ENCODE data around the gene CDKAL1.
"Not testable (repeated sequence)": the region's sequence is repeated elsewhere in the genome, so short reads cannot be mapped to it uniquely, and the experiment has no call there.

The CDKAL1 gene

GRCh38 chr6:21045135-21045700 is 511.0 kb downstream of the CDKAL1 start:
- DNase-seq, result no peak

GRCh38 chr6:21046276-21046675 is 512.0 kb downstream of the CDKAL1 start:
- no peak for DNase-seq

GRCh38 chr6:21048047-21048446 is 513.8 kb downstream of the CDKAL1 start:
- no peak for DNase-seq

- no peak for DNase-seq
Measured at GRCh38 chr6:21049148-21049547, 514.9 kb downstream of the CDKAL1 start.

GRCh38 chr6:21049572-21049971 is 515.3 kb downstream of the CDKAL1 start:
- no peak for DNase-seq

- no peak for DNase-seq
Measured at GRCh38 chr6:21050935-21051334, 516.7 kb downstream of the CDKAL1 start.

GRCh38 chr6:21051777-21052176 is 517.5 kb downstream of the CDKAL1 start:
- no peak for DNase-seq

GRCh38 chr6:21053612-21054011 is 519.4 kb downstream of the CDKAL1 start:
- no peak for DNase-seq

GRCh38 chr6:21055480-21055879 is 521.2 kb downstream of the CDKAL1 start:
- DNase-seq, result not testable (repeated sequence)

GRCh38 chr6:21061892-21062291 is 527.6 kb downstream of the CDKAL1 start:
- DNase-seq, result no peak

GRCh38 chr6:21064756-21065340 is 530.6 kb downstream of the CDKAL1 start:
- no peak for DNase-seq

- no peak for DNase-seq
Measured at GRCh38 chr6:21067521-21067920, 533.3 kb downstream of the CDKAL1 start.

GRCh38 chr6:21070620-21071019 is 536.4 kb downstream of the CDKAL1 start:
- no peak for DNase-seq

- no peak for DNase-seq
Measured at GRCh38 chr6:21071780-21072468, 537.7 kb downstream of the CDKAL1 start.

GRCh38 chr6:21073318-21073839 is 539.1 kb downstream of the CDKAL1 start:
- no peak for DNase-seq

- no peak for DNase-seq
Measured at GRCh38 chr6:21074484-21074883, 540.2 kb downstream of the CDKAL1 start.

GRCh38 chr6:21075986-21076385 is 541.7 kb downstream of the CDKAL1 start:
- no peak for DNase-seq

GRCh38 chr6:21078497-21078896 is 544.2 kb downstream of the CDKAL1 start:
- DNase-seq, result no peak

- no peak for DNase-seq
Measured at GRCh38 chr6:21079468-21080048, 545.3 kb downstream of the CDKAL1 start.

GRCh38 chr6:21080221-21080620 is 546.0 kb downstream of the CDKAL1 start:
- no peak for DNase-seq

- no peak for DNase-seq
Measured at GRCh38 chr6:21082091-21082490, 547.8 kb downstream of the CDKAL1 start.

GRCh38 chr6:21083708-21084107 is 549.5 kb downstream of the CDKAL1 start:
- no peak for DNase-seq

- no peak for DNase-seq
Measured at GRCh38 chr6:21084656-21085055, 550.4 kb downstream of the CDKAL1 start.

GRCh38 chr6:21085211-21085610 is 551.0 kb downstream of the CDKAL1 start:
- no peak for DNase-seq
